Osteocyte (in vitro differentiated cells): ENCODE data around the gene ARHGEF38. TPM values are rescaled to one million over a fixed set of nuclear protein-coding genes. Genes with fewer than 3 reads are reported as not detected.

ENCODE experiments used
- DNase-seq: peaks from one replicate; pipeline ENCODE4 v3.0.0; 2021; ENCODE audit warnings: mixed read lengths; ENCODE audit not compliant: unreplicated experiment; ENCODE audit errors: extremely low spot score
- H3K27ac Mint-ChIP-seq: one replicate; pipeline ENCODE4 v1.8.0; 2021; ENCODE audit warnings: mild to moderate bottlenecking, mixed read lengths; ENCODE audit not compliant: unreplicated experiment
- H3K27me3 Mint-ChIP-seq: one replicate; pipeline ENCODE4 v1.8.0; 2021; ENCODE audit warnings: mixed read lengths; ENCODE audit not compliant: unreplicated experiment
- H3K36me3 Mint-ChIP-seq: one replicate; pipeline ENCODE4 v1.8.0; 2021; ENCODE audit warnings: mixed read lengths; ENCODE audit not compliant: unreplicated experiment
- H3K4me1 Mint-ChIP-seq: one replicate; pipeline ENCODE4 v1.8.0; 2021; ENCODE audit warnings: mixed read lengths; ENCODE audit not compliant: unreplicated experiment
- H3K4me3 Mint-ChIP-seq: one replicate; pipeline ENCODE4 v1.8.0; 2021; ENCODE audit warnings: mild to moderate bottlenecking, moderate library complexity, mixed read lengths; ENCODE audit not compliant: unreplicated experiment
- H3K9me3 Mint-ChIP-seq: one replicate; pipeline ENCODE4 v1.8.0; 2021; ENCODE audit warnings: mixed read lengths; ENCODE audit not compliant: unreplicated experiment
- total RNA-seq: library from RNA; stranded (reverse); gene quantifications from 2 replicates; pipeline ENCODE4 v1.2.1, GENCODE V29; 2021
- TF ChIP-seq, protein P1 (sequence below): fragments of 200-600 bp; sonication (generic); IDR thresholded peaks from 2 replicates; pipeline ENCODE4 v1.5.0; 2021; ENCODE audit warnings: antibody characterized with exemption, mild to moderate bottlenecking, moderate library complexity

The ARHGEF38 gene
- total RNA-seq, 1 donor from 2014 or later, result not detected

- no peak for DNase-seq
- H3K27ac Mint-ChIP-seq, result no peak overlapping the region
- H3K27me3 Mint-ChIP-seq, result peaks cover 53% of the 10 kb centered on the region
- H3K36me3 Mint-ChIP-seq, result no peaks in the 10 kb centered on the region
- no peak overlapping the region for H3K4me3 Mint-ChIP-seq
- TF ChIP-seq, protein P1, sequence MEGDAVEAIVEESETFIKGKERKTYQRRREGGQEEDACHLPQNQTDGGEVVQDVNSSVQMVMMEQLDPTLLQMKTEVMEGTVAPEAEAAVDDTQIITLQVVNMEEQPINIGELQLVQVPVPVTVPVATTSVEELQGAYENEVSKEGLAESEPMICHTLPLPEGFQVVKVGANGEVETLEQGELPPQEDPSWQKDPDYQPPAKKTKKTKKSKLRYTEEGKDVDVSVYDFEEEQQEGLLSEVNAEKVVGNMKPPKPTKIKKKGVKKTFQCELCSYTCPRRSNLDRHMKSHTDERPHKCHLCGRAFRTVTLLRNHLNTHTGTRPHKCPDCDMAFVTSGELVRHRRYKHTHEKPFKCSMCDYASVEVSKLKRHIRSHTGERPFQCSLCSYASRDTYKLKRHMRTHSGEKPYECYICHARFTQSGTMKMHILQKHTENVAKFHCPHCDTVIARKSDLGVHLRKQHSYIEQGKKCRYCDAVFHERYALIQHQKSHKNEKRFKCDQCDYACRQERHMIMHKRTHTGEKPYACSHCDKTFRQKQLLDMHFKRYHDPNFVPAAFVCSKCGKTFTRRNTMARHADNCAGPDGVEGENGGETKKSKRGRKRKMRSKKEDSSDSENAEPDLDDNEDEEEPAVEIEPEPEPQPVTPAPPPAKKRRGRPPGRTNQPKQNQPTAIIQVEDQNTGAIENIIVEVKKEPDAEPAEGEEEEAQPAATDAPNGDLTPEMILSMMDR, result peak; percentile 21
- H3K9me3 Mint-ChIP-seq, result no peaks in the 10 kb centered on the region
- H3K4me1 Mint-ChIP-seq, result no peaks in the 10 kb centered on the region
Measured at GRCh38 chr4:105666693-105667092, 114.3 kb downstream of the ARHGEF38 start.

DNA sequence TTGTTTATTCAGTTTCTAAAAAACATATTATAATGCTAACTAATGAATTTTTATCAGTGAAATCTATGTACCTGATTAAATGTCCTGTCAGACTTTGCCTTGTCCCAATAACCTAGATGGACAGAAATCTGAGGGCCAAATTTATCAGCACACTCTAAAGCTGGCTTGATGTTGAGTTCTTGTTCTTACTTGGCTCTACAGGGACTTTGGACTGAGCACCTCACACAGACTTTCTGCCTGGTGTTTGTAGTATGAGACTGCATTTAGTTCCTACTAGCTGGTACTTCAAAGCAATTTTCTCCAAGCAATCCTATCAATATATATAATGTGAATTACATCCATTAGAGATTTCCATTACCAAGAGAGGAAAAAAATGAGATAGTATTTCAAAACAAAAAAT is 118.3 kb downstream of the ARHGEF38 start:
- no peak overlapping the region for H3K27ac Mint-ChIP-seq
- no peaks in the 10 kb centered on the region for H3K4me1 Mint-ChIP-seq
- H3K36me3 Mint-ChIP-seq, result no peaks in the 10 kb centered on the region
- no peak for DNase-seq
- no peak overlapping the region for H3K4me3 Mint-ChIP-seq
- H3K27me3 Mint-ChIP-seq, result peaks cover 61% of the 10 kb centered on the region
- TF ChIP-seq, protein P1, result no peak
- H3K9me3 Mint-ChIP-seq, result no peaks in the 10 kb centered on the region

GRCh38 chr4:105671301-105671700 is 118.9 kb downstream of the ARHGEF38 start:
- TF ChIP-seq, protein P1, result no peak
- Mint-ChIP-seq H3K27me3 (peaks cover 55% of the 10 kb centered on the region), H3K4me3 (no peak overlapping the region), H3K27ac (no peak overlapping the region), H3K4me1 (no peaks in the 10 kb centered on the region), H3K9me3 (no peaks in the 10 kb centered on the region), H3K36me3 (no peaks in the 10 kb centered on the region)
- DNase-seq, result no peak

DNA sequence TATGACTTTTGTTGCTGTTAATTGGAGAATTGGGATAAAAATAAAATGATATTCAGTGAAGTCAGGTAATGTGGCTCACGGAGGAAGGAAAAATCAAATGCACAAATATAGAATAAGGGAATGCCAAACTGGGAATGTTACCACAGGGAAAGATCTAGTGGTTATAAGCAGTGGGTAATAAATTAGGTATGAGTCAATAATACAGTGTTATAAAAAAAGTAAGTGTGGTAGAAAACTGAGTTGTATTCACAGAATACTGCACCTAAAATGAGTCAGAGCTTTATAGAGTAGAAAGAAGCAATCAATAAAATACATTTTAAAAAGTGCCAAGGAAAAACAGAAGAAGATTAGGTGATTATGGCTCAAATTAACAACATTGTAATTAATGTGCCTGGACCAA is 121.6 kb downstream of the ARHGEF38 start:
- Mint-ChIP-seq H3K27ac (no peak overlapping the region), H3K4me3 (no peak overlapping the region), H3K36me3 (no peaks in the 10 kb centered on the region), H3K9me3 (no peaks in the 10 kb centered on the region), H3K4me1 (no peaks in the 10 kb centered on the region), H3K27me3 (peaks cover 42% of the 10 kb centered on the region)
- TF ChIP-seq, protein P1, result no peak
- DNase-seq, result no peak

DNA sequence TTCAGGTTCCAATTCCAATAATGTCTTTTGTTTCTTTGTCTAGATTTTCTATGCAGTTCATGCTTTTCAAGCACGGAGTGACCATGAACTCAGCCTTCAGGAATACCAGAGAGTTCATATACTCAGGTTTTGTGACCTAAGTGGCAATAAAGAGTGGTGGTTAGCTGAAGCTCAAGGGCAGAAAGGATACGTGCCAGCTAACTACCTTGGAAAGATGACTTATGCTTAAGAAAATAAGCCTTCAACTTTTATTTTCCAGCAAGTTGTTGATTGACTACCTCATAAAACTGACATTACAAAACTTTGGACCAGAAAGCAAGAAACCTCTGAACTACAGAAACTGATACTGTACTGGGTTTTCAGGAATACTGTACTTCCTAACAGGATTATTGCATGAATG is 125.3 kb downstream of the ARHGEF38 start:
- no peaks in the 10 kb centered on the region for H3K9me3 Mint-ChIP-seq
- no peak overlapping the region for H3K27ac Mint-ChIP-seq
- TF ChIP-seq, protein P1, result no peak
- H3K36me3 Mint-ChIP-seq, result peaks cover 6% of the 10 kb centered on the region
- peaks cover 19% of the 10 kb centered on the region for H3K27me3 Mint-ChIP-seq
- no peak overlapping the region for H3K4me3 Mint-ChIP-seq
- DNase-seq, result no peak
- H3K4me1 Mint-ChIP-seq, result no peaks in the 10 kb centered on the region
